PC-3 (cell line): ENCODE data around the gene FCN3. TPM values are rescaled to one million over a fixed set of nuclear protein-coding genes. Genes with fewer than 3 reads are reported as not detected.
A peak's percentile ranks its signal among the peaks of the same experiment; 100 is the strongest.

Experiments
- ATAC-seq: fragments of 200-7000 bp; cut with Tn5 transposase; 2 replicates; pipeline ENCODE4 v1.9.1; 2020; ENCODE audit warnings: mild to moderate bottlenecking, moderate library complexity
- BruUV-seq: library from RNA; stranded (reverse); fragments of 400-500 nt; replicated peaks from 2 replicates; lab custom pipeline; 2021; lab: Mats Ljungman, UMichigan
- CTCF ChIA-PET: fragments of 300-600 bp; sonication (Branson Sonifier 250); formaldehyde crosslinking; loops from one replicate; lab custom pipeline; 2022; ENCODE audit warnings: antibody characterized with exemption; lab: Charles Lee
- POLR2A ChIA-PET: fragments of 300-600 bp; sonication (Branson Sonifier 250); formaldehyde crosslinking; loops from one replicate; lab custom pipeline; 2022; ENCODE audit warnings: antibody characterized with exemption; ENCODE audit not compliant: unreplicated experiment; lab: Charles Lee
- DNase-seq: peaks from one replicate; pipeline ENCODE4 v3.0.0-alpha.2; 2015
- H2AFZ ChIP-seq: fragments of 300-600 bp; sonication (generic); 2 replicates; pipeline ENCODE4 v1.6.0; 2016; ENCODE audit warnings: antibody characterized with exemption, low read length
- H3F3A ChIP-seq: fragments of 300-600 bp; sonication (generic); one replicate; pipeline ENCODE4 v1.6.0; 2017; ENCODE audit warnings: antibody characterized with exemption, low read length, control low read depth, mild to moderate bottlenecking; ENCODE audit not compliant: unreplicated experiment
- H3K27ac ChIP-seq: fragments of 300-600 bp; sonication (generic); 2 replicates; pipeline ENCODE4 v1.5.1; 2016; ENCODE audit warnings: mild to moderate bottlenecking, low read length
- H3K27me3 ChIP-seq: fragments of 300-600 bp; sonication (generic); 2 replicates; pipeline ENCODE4 v1.6.1; 2016; ENCODE audit warnings: low read length, mixed read lengths
- H3K36me3 ChIP-seq: fragments of 300-600 bp; sonication (generic); 2 replicates; pipeline ENCODE4 v1.6.1; 2016; ENCODE audit warnings: low read depth, mixed run types, low read length, mixed read lengths
- H3K4me1 ChIP-seq: fragments of 300-600 bp; sonication (generic); 2 replicates; pipeline ENCODE4 v1.5.1; 2016; ENCODE audit warnings: low read length; ENCODE audit not compliant: insufficient read depth
- H3K4me2 ChIP-seq: fragments of 300-600 bp; sonication (generic); 2 replicates; pipeline ENCODE4 v1.6.0; 2016; ENCODE audit warnings: low read length
- H3K4me3 ChIP-seq: fragments of 300-600 bp; sonication (generic); 2 replicates; pipeline ENCODE4 v1.5.1; 2016; ENCODE audit warnings: mild to moderate bottlenecking, low read length, mixed read lengths
- H3K79me2 ChIP-seq: fragments of 300-600 bp; sonication (generic); 2 replicates; pipeline ENCODE4 v1.6.1; 2017; ENCODE audit warnings: low read length, mixed read lengths
- H3K9ac ChIP-seq: fragments of 300-600 bp; sonication (generic); 2 replicates; pipeline ENCODE4 v1.6.0; 2016; ENCODE audit warnings: mild to moderate bottlenecking, low read length
- H3K9me2 ChIP-seq: fragments of 300-600 bp; sonication (generic); replicated peaks from 2 replicates; pipeline ENCODE4 v1.6.1; 2016; ENCODE audit warnings: mixed run types, low read length, mixed read lengths
- H3K9me3 ChIP-seq: fragments of 300-600 bp; sonication (generic); 2 replicates; pipeline ENCODE4 v1.6.1; 2016; ENCODE audit warnings: low read length, mixed read lengths
- H4K20me1 ChIP-seq: fragments of 300-600 bp; sonication (generic); 2 replicates; pipeline ENCODE4 v1.6.1; 2016; ENCODE audit warnings: low read length, mixed read lengths
- EZH2 ChIP-seq: fragments of 300-600 bp; sonication (generic); IDR thresholded peaks from one replicate; pipeline ENCODE4 v1.6.1; 2017; ENCODE audit warnings: antibody characterized with exemption, mild to moderate bottlenecking, low read length; ENCODE audit not compliant: unreplicated experiment
- EZH2phosphoT487 ChIP-seq: fragments of 300-600 bp; sonication (generic); IDR thresholded peaks from 2 replicates; pipeline ENCODE4 v1.6.1; 2018; ENCODE audit warnings: mild to moderate bottlenecking, antibody characterized with exemption, low read length, borderline replicate concordance
- intact Hi-C: fragments of 100-400 bp; cut with micrococcal nuclease; formaldehyde crosslinking; loops from 2 replicates; pipeline ENCODE4 v1.9.0; 2023
- total RNA-seq: library from RNA; depleted of rRNA; stranded (reverse); fragments of >200 nt; gene quantifications from 2 replicates; pipeline ENCODE4 v1.2.3, GENCODE V29; 2014
- TF ChIP-seq, protein P1 (sequence below): fragments of 300-600 bp; sonication (generic); conservative IDR thresholded peaks from 2 replicates; pipeline ENCODE4 v1.5.1; 2017; ENCODE audit warnings: antibody characterized with exemption, low read depth, mild to moderate bottlenecking, low read length

FCN3 gene
- total RNA-seq, 1 experiment from 2014 or later: not detected

GRCh38 chr1:27399251-27400025, 24.8 kb upstream of the FCN3 start:
- H3F3A ChIP-seq: peaks cover 3% of the 10 kb centered on the region
- DNase-seq: no peak
- no peak overlapping the region for H3K4me3 ChIP-seq
- no peak for TF ChIP-seq EZH2
- no peak for TF ChIP-seq EZH2phosphoT487
- TF ChIP-seq, protein P1, sequence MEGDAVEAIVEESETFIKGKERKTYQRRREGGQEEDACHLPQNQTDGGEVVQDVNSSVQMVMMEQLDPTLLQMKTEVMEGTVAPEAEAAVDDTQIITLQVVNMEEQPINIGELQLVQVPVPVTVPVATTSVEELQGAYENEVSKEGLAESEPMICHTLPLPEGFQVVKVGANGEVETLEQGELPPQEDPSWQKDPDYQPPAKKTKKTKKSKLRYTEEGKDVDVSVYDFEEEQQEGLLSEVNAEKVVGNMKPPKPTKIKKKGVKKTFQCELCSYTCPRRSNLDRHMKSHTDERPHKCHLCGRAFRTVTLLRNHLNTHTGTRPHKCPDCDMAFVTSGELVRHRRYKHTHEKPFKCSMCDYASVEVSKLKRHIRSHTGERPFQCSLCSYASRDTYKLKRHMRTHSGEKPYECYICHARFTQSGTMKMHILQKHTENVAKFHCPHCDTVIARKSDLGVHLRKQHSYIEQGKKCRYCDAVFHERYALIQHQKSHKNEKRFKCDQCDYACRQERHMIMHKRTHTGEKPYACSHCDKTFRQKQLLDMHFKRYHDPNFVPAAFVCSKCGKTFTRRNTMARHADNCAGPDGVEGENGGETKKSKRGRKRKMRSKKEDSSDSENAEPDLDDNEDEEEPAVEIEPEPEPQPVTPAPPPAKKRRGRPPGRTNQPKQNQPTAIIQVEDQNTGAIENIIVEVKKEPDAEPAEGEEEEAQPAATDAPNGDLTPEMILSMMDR: no peak
- H4K20me1 ChIP-seq: no peaks in the 10 kb centered on the region
- H3K9me3 ChIP-seq: no peaks in the 10 kb centered on the region
- no peaks in the 10 kb centered on the region for H3K36me3 ChIP-seq
- CTCF ChIA-PET: no interaction called here
- no peak overlapping the region for H3K9ac ChIP-seq
- no peak for ATAC-seq
- no peak overlapping the region for H3K4me2 ChIP-seq
- H3K27ac ChIP-seq: no peak overlapping the region
- peaks cover under 1% of the 10 kb centered on the region; the same call in 1 of the 2 replicates for H3K79me2 ChIP-seq
- POLR2A ChIA-PET: interaction anchor here (0.6 kb wide), 1 partner anchor 91 kb away, joined by 3 read pairs; no protein-coding TSS in a partner anchor
- H3K27me3 ChIP-seq: no peaks in the 10 kb centered on the region
- no peak overlapping the region for H2AFZ ChIP-seq
- H3K4me1 ChIP-seq: peaks cover 11% of the 10 kb centered on the region
- no peaks in the 10 kb centered on the region for H3K9me2 ChIP-seq
- no TSS peak for BruUV-seq
- intact Hi-C loops: loop anchor here (5.0 kb wide), 1 partner anchor 263 kb away; no protein-coding TSS in a partner anchor

DNA sequence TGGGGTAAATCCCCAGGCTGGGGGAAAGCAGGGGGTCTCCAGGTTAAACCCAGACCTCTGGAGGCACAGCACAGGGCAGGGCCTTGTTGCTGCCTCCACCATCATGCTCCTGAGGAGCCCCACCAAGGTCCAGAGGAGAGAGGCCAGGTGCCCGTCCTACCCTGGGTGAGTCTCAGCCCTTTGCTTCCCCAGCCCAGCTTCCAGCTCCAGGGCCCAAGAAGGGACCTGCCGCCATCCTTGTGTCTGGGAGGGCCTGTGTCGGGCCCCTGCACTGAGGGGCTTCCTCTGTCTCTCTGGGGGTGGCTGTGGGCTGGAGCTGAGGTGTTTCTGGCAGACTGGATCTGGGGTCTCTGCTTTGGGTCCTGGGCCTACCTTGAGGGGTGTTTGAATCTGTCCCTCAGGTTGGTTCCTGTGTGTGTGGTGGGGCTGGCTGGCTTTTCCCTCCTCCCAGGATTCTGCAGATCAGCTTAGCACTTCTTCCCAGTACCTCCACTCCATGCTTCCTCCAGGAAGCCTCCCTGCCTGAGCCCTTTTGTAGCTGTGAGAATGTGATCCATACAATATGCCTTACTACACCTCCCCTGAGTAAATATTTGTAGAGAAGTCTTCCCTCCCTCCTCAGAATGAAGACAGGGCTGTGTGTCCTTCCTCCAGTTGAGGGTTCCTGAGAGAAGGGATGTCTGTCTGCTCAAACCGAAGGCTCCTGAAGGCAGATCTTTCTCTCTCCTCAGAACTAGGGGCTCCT, 24.0 kb upstream of the FCN3 start:
- H3K4me3 ChIP-seq: no peak overlapping the region
- H3K4me1 ChIP-seq: peaks cover 15% of the 10 kb centered on the region
- no peak overlapping the region for H3K4me2 ChIP-seq
- H3K9me3 ChIP-seq: no peaks in the 10 kb centered on the region
- TF ChIP-seq, protein P1: no peak
- no peak for TF ChIP-seq EZH2
- TF ChIP-seq EZH2phosphoT487: no peak
- no peaks in the 10 kb centered on the region for H3K27me3 ChIP-seq
- H3F3A ChIP-seq: peaks cover 3% of the 10 kb centered on the region
- intact Hi-C loops: no loop called here
- H3K9me2 ChIP-seq: no peaks in the 10 kb centered on the region
- ChIA-PET CTCF (no interaction called here), POLR2A (interaction anchor here (0.6 kb wide), 3 partner anchors 92 to 432 kb away, joined by 3 read pairs; partner anchors contain the start of gene SLC9A1)
- H4K20me1 ChIP-seq: no peaks in the 10 kb centered on the region
- H2AFZ ChIP-seq: no peak overlapping the region
- H3K79me2 ChIP-seq: peaks cover 9% of the 10 kb centered on the region
- no peak overlapping the region for H3K9ac ChIP-seq
- H3K27ac ChIP-seq: no peak overlapping the region
- ATAC-seq (peak; percentile 21), DNase-seq (peak; percentile 17)
- no TSS peak for BruUV-seq
- H3K36me3 ChIP-seq: no peaks in the 10 kb centered on the region
